ENCODE results near the gene PRAME. TPM values are rescaled to one million over a fixed set of nuclear protein-coding genes. Genes with fewer than 3 reads are reported as not detected.
"Not testable (repeated sequence)": the region's sequence is repeated elsewhere in the genome, so short reads cannot be mapped to it uniquely, and the experiment has no call there.

Gene PRAME
- total RNA-seq (under 1 TPM in 1 of 7 donors, not detected in 6; 0.17 TPM), polyA plus RNA-seq (under 1 TPM; 0.04 to 0.24 (median 0.06) TPM)
- long read RNA-seq, donor 1: 0 reads
- long read RNA-seq, donor 2: 0 reads

GRCh38 chr22:22558972-22559603, at the start of gene PRAME:
TSS of gene PRAME (minus strand) at chr22:22559265. CDS start at chr22:22556832, 2,433 bp downstream.
- intact Hi-C loops (cut with DNase I; ENCODE audit: low total_unique reads): no loop called here
- H3K4me1 ChIP-seq: peaks cover 0 to 10% (median 3%) of the 10 kb centered on the region in 6 donors
- no peaks in the 10 kb centered on the region for H3K36me3 ChIP-seq
- TF ChIP-seq POLR2AphosphoS5 (IDR thresholded peaks at IDR 0.05) (no peak), POLR2A (IDR thresholded peaks at IDR 0.05) (no peak), CTCF (IDR thresholded peaks at IDR 0.05 in 8 of 11, conservative IDR thresholded peaks at IDR 0.05 in 3 of 11) (peak in 9 of 11 experiments; percentile 23 to 73 (median 61))
- no peak within 1 kb of the TSS for H3K4me3 ChIP-seq
- H3K27me3 ChIP-seq (replicated peaks in 1 of 7): peaks cover 0 to 4% (median 0%) of the 10 kb centered on the region in 7 donors
- peak; percentile 88 for DNase-seq
- no peak within 1 kb of the TSS for H3K27ac ChIP-seq
- WGBS, 5 donors: 49 to 57% (median 56%) methylated on average over 29 to 32 of the region's 32 CpGs
- H3K9me3 ChIP-seq: no peaks in the 10 kb centered on the region

GRCh38 chr22:22608022-22608421, 49.0 kb upstream of the PRAME start:
- H3K36me3 ChIP-seq; H3K27me3 ChIP-seq (replicated peaks in 1 of 7); intact Hi-C loops (cut with DNase I; ENCODE audit: low total_unique reads); DNase-seq; H3K27ac ChIP-seq; H3K4me3 ChIP-seq: not testable (repeated sequence)
- WGBS, 5 donors: 90 to 97% (median 95%) methylated on average over 3 of the region's 3 CpGs
- Histone ChIP-seq H3K9me3 (peaks cover 0 to 13% (median 4%) of the 10 kb centered on the region in 8 donors), H3K4me1 (peaks cover 0 to 20% (median 11%) of the 10 kb centered on the region in 6 donors)

- intact Hi-C loops (cut with DNase I; ENCODE audit: low total_unique reads): no loop called here
- Histone ChIP-seq H3K36me3 (no peaks in the 10 kb centered on the region), H3K4me1 (peaks cover 0 to 20% (median 11%) of the 10 kb centered on the region in 6 donors), H3K4me3 (no peak overlapping the region), H3K27me3 (replicated peaks in 1 of 7) (no peaks in the 10 kb centered on the region), H3K9me3 (peaks cover 0 to 13% (median 4%) of the 10 kb centered on the region in 8 donors), H3K27ac (peak overlapping the region in 4 of 8 donors; percentile 26 to 39 (median 34))
- no peak for TF ChIP-seq POLR2AphosphoS5 (IDR thresholded peaks at IDR 0.05)
- no peak for TF ChIP-seq POLR2A (IDR thresholded peaks at IDR 0.05)
- no peak for TF ChIP-seq CTCF (IDR thresholded peaks at IDR 0.05 in 8 of 11, conservative IDR thresholded peaks at IDR 0.05 in 3 of 11)
- 32 to 52% (median 48%) methylated on average over 3 of the region's 3 CpGs for WGBS, 5 donors
- no peak for DNase-seq
These were observed 46.0 kb upstream of the PRAME start for GRCh38 chr22:22605074-22605404.

DNA sequence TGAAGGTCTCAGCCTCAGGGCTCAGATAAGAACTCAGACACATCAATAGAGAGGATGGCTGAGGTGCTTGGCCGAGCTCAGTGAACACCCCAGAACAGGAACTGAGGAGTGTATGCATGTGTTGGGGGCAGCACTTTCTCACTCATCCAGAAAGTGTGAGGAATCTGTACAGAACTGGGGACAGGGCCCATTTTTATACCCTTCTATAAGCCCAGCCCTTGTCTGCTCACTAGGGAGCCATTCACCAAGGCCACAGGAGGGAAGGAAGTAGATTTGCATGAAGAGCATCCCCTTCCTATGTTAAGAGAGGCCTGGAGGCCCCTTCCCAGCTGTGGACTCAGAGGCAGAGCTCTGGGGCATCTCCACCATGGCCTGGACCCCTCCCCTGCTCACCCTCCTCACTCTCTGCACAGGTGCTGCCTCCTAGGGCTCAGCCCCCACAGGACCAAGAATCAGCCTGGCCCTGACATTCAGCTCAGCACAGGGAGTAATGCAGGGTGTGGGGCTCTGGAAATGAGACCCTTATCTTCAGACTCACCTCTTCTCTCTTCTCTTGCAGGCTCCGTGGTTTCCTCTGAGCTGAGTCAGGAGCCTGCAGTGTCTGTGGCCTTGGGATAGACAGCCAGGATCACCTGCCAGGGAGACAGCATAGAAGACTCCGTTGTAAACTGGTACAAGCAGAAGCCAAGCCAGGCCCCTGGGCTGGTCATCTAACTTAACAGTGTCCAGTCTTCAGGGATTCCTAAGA, 45.4 kb upstream of the PRAME start:
- no peaks in the 10 kb centered on the region for H3K36me3 ChIP-seq
- TF ChIP-seq POLR2A (IDR thresholded peaks at IDR 0.05) (no peak), POLR2AphosphoS5 (IDR thresholded peaks at IDR 0.05) (no peak), CTCF (IDR thresholded peaks at IDR 0.05 in 8 of 11, conservative IDR thresholded peaks at IDR 0.05 in 3 of 11) (no peak)
- H3K4me3 ChIP-seq: no peak overlapping the region
- no peak for DNase-seq
- intact Hi-C loops (cut with DNase I; ENCODE audit: low total_unique reads): no loop called here
- no peaks in the 10 kb centered on the region for H3K27me3 ChIP-seq (replicated peaks in 1 of 7)
- peaks cover 0 to 20% (median 11%) of the 10 kb centered on the region in 6 donors for H3K4me1 ChIP-seq
- 49 to 72% (median 68%) methylated on average over 2 to 3 of the region's 3 CpGs for WGBS, 5 donors
- H3K27ac ChIP-seq: peak overlapping the region in 4 of 8 donors; percentile 26 to 39 (median 34)
- H3K9me3 ChIP-seq: peaks cover 0 to 13% (median 4%) of the 10 kb centered on the region in 8 donors
